ENCODE data around the gene C11orf87.

Gene C11orf87

DNA sequence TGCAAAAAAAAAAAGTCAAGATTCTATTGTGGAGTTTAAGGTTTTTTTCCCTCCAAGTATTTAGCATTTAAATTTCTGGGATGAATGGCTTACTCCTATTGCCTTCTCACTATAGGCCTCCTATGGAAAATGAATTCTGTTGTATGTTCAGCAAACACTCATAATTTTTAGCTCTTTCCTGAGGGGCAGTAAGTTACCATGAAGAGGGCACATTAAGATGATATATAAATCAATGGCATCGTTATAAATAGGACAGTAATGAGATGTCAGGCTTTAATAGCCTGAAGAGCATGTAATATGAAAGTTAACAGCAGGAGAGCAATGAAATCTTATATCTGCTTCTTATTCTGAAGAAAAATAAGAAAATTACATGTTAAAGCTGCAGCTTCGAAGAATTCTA lies 32.9 kb downstream of the C11orf87 start:
- no peak for DNase-seq

Data from Kasumi-1 (cell line).